GM21515 (cell line): Measurements from ENCODE around the gene CUL3.
A peak's percentile ranks its signal among the peaks of the same experiment; 100 is the strongest.
"Not testable (repeated sequence)": the region's sequence is repeated elsewhere in the genome, so short reads cannot be mapped to it uniquely, and the experiment has no call there.

Experiments
- ATAC-seq: cut with Tn5 transposase; IDR thresholded peaks from one replicate; pipeline ENCODE4 v1.9.1; 2021; ENCODE audit not compliant: unreplicated experiment

The CUL3 gene

GRCh38 chr2:224585211-224586088, at the start of gene CUL3:
Gene CUL3, minus strand, starts transcription at chr2:224585363. Its CDS starts 354 bp downstream, at chr2:224585009.
- ATAC-seq, result peak; percentile 80

- no peak for ATAC-seq
Measured at GRCh38 chr2:224630659-224631550, 45.7 kb upstream of the CUL3 start.

GRCh38 chr2:224628416-224628815, 43.3 kb upstream of the CUL3 start:
- no peak for ATAC-seq

GRCh38 chr2:224626735-224627134, 41.6 kb upstream of the CUL3 start:
- no peak for ATAC-seq

- ATAC-seq, result no peak
Measured at GRCh38 chr2:224613543-224614286, 28.6 kb upstream of the CUL3 start.

- no peak for ATAC-seq
Measured at GRCh38 chr2:224612578-224612977, 27.4 kb upstream of the CUL3 start.

GRCh38 chr2:224611938-224612337, 26.8 kb upstream of the CUL3 start:
- ATAC-seq, result no peak

- no peak for ATAC-seq
Measured at GRCh38 chr2:224608104-224608503, 22.9 kb upstream of the CUL3 start.

- not testable (repeated sequence) for ATAC-seq
Measured at GRCh38 chr2:224603746-224604500, 18.8 kb upstream of the CUL3 start.

GRCh38 chr2:224602778-224603375, 17.7 kb upstream of the CUL3 start:
- ATAC-seq, result not testable (repeated sequence)

- ATAC-seq, result no peak
Measured at GRCh38 chr2:224601923-224602322, 16.8 kb upstream of the CUL3 start.

GRCh38 chr2:224598678-224599077, 13.5 kb upstream of the CUL3 start:
- no peak for ATAC-seq

- no peak for ATAC-seq
Measured at GRCh38 chr2:224596289-224596688, 11.1 kb upstream of the CUL3 start.

GRCh38 chr2:224595518-224595917, 10.4 kb upstream of the CUL3 start:
- ATAC-seq, result no peak

GRCh38 chr2:224594840-224595239, 9.7 kb upstream of the CUL3 start:
- no peak for ATAC-seq

- no peak for ATAC-seq
Measured at GRCh38 chr2:224591220-224591619, 6.1 kb upstream of the CUL3 start.

GRCh38 chr2:224586127-224586695, 1.0 kb upstream of the CUL3 start:
- no peak for ATAC-seq

GRCh38 chr2:224584785-224585210, 365 bp downstream of the CUL3 start:
- ATAC-seq, result peak; percentile 29

- ATAC-seq, result peak; percentile 2
Measured at GRCh38 chr2:224584111-224584784, 915 bp downstream of the CUL3 start.
